HCEC 1CT (cell line): Measurements from ENCODE around the gene DLG2.

Source experiments
- DNase-seq: peaks from one replicate; pipeline ENCODE4 v3.0.0-alpha.2; 2017

The DLG2 gene

DNA sequence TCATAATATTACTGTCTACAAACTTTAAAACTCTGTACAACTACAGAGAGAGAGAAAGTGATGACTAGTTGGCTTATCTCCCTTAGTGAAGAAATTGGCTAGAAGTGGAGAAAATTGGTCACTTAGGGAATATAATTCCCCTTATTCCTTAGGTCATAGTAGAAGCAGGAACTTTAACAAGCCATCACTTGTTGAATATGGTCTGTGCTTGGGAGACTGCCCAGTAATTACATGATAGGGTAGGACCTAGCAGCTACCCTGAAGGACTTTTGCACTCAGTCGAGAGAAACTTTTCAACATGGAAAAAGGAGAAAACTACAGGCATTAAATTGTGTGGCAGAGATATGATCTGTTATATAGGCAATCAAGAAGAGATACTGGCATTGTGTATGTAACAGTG, 1764.5 kb downstream of the DLG2 start:
- no peak for DNase-seq

- no peak for DNase-seq
Observed at GRCh38 chr11:83862033-83862432, 1765.1 kb downstream of the DLG2 start.

DNA sequence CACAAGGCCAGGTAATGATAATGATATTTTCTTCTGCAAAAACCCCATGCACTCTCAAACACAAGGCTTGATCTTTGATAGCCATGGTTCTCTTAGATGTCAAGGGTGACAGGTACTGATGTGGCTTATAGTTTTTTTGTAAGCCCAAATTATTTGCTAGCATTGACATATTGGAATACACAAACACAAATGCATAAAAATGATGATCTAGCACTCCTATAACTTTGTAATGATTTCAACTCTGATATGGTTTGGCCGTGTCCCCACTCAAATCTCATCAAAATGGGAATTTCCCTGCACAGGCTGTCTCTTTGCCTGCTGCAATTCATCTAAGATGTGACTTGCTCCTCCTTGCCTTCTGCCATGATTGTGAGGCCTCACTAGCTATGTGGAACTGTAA, 1768.5 kb downstream of the DLG2 start:
- no peak for DNase-seq

- no peak for DNase-seq
Observed at GRCh38 chr11:83855237-83855636, 1771.9 kb downstream of the DLG2 start.

DNA sequence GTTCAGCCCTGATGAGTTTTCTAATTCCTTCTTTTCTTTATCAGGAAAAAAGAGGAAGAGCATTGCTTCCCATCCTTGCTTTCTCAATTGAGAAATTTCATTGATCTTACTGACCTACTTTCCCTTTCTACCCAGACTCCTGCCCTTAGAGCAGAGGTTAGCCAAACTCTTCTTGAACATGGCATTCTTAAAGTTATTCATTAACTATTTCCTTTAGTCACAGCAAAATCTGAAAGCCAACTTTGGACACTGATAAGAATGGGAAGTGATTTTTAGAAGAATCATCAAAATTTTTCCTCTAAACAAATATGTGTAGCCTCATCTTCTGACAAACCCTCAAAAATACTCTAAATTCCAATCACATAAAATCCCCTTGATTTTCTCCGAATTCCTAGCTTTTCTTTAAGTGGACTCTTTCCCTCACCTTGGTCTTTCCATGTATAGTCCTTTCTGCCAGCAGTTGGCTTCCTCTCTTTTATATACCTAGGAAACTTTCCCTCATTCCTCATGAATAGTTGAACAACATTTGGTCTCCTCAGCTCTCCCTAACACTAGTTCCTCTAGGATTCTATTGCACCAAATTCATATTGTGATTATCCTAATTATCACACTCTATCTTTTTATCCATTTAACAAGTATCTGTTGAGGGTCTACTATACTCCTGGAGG, 1774.2 kb downstream of the DLG2 start:
- DNase-seq: no peak

DNA sequence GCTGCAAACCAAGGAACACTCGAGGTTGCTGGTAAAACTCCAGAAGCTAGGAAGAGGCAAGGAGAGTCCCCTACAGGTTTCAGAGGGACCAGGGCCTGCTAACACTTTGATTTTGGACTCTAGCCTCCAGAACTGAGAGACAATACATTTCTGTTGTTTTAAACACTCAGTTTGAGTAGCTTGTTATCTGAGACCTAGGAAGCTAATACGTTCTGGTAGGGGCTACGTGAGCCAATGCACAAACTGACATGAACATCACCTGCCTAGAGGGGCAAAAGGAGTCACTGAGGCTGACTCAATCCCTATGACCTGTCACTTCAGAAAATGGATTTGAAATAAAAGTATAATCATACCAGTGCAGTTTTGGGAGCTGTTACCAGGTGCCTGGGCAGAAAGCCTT, 1775.1 kb downstream of the DLG2 start:
- DNase-seq: no peak

GRCh38 chr11:83847467-83848034, 1779.6 kb downstream of the DLG2 start:
- DNase-seq: no peak

GRCh38 chr11:83845797-83846196, 1781.3 kb downstream of the DLG2 start:
- no peak for DNase-seq

DNA sequence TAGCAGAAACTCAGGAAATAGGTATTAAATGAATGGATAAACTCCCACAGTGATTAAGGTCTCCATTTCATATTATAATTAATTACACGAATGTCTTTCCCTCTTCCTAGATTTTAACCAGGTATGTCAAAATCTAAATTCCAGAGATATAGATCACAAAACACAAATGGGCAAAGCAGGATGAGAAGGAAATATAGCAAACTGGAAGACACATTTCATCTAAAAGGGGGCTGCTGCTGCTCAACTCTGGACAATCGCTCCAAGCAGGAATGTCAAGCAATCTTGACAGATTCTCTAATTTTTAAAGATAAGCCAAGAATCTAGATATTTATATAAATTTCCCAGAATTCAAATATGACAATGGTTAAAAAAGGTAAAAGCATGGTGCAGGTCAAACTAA, 1786.8 kb downstream of the DLG2 start:
- no peak for DNase-seq

DNA sequence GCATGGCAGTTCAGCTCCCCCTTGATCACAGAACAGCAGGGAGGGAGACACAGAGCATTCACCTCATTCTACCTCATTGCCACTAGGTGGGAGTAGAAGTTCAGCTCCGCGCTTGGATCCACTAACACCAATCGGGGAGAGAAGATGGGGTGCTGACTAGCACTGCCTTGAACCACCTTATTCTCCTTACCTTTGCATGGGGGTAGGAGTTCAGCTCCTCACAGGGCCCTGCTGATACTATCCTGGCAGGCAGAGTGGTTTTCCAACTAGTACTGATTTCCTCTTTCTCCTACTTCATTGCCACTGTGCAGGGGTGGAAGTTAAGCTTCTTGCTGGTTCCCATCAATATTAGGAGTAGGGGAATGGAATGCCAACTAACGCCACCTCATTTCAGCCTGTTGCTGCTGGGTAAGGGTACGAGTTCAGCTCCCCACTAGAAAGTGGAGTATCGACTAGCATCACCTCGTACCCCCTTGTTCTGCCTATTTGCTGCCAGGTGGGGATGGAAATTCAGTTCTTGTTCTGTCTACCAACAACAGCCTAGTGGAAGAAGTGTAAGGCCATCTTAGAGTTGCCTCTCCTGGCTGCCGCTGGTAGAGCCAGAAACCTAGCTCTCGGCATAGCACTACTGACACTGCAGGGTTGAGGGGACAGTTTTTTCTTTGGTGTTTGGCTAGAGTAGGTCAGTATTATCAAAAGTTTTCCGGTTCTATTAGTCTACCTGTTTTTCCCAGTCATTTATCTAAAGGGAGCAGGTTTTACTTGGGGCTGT, 1790.1 kb downstream of the DLG2 start:
- DNase-seq: peak; percentile 10

GRCh38 chr11:83836065-83836464, 1791.1 kb downstream of the DLG2 start:
- no peak for DNase-seq

GRCh38 chr11:83835423-83835822, 1791.7 kb downstream of the DLG2 start:
- DNase-seq: no peak

GRCh38 chr11:83831929-83832328, 1795.2 kb downstream of the DLG2 start:
- no peak for DNase-seq

DNA sequence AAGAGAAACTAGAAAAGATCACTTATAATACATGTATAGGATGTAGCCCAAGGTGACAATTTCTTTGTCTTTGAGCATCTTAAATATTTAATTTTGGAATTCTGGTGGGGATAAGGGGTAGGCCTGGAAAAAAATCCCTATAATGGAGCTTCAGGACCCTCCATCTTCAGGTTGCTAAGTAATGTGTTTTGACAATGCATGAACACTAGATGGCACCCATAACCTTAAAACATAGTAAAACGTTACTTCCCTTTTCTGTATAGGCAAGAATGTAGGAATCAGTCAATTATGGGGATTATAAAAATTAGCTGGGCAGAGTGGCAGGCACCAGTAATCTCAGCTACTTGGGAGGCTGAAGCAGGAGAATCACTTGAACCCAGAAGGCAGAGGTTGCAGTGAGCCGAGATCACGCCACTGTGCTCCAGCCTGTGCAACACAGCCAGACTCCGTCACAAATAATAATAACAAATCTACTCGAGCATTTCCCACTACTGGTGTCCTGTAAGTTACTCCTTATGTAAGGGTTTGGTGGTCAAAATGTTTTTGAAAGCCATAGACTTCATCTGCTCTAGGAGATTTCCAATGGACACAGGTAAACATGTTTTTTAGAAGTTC, 1799.1 kb downstream of the DLG2 start:
- peak; percentile 41 for DNase-seq

DNA sequence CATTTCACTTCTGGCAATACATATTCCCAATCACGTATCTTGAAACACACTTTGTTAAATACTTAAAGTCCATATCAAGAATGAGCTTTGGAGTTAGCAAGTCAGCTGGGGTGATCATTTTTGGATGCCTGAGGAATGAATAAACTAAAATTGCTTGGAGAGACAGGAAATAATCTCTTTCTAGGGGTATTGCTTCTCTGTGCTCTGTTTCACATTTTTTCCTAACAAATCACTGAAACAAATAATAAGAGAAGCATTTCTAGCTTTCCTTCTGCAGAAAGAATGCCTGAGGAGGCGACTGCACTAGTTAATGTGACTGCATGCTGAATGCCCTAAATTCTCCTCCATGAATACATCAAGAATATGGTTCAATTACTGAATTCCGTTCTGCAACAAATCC, 1799.6 kb downstream of the DLG2 start:
- peak; percentile 53 for DNase-seq

GRCh38 chr11:83826078-83826477, 1801.1 kb downstream of the DLG2 start:
- no peak for DNase-seq

- no peak for DNase-seq
Observed at GRCh38 chr11:83823461-83824025, 1803.6 kb downstream of the DLG2 start.

DNA sequence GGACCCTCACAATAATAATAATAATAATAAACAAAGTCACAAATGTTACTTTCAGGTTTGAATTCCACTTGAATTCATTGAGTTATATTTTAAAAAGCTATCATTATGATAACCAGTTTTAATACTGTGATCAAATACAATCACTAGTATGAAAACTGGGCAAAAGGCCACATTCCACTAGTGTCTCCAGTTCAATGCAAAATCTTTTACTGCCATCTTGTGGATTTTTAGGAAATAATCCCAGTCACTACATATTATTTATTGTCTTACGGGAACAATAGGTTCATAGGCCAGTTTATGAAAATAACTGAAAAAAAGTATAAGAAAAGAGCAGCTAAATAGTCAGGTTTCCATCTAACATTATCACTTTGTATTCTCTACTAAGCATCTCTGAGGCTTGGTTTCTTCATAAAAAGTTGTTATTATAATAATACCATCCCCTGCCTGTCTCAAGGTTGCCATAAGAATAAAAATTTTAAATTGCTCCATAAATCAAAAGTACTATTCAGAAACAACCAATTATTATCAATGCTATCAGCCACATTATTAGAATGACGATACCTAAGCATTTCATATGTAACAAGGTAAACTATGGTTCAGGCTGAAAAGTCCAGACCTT, 1807.1 kb downstream of the DLG2 start:
- DNase-seq: peak; percentile 64

DNA sequence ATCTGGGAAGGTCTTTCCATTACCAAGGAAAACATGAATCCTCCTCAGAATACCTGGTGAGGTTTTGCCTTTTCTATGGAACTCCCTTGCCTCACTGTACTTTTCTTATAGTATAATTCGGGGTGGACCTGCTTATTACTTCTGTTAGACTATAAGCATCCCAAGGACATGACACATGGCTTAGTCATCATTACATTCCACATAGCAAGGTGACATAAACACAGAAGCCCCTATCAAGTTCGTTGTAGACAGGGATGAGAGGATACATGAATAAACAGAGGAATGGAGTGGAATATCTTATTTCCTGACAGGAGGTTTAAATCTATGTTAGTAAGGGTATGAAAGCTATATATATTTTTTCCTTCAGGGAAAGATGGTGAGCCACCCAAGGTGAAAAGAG, 1808.8 kb downstream of the DLG2 start:
- peak; percentile 20 for DNase-seq

DNA sequence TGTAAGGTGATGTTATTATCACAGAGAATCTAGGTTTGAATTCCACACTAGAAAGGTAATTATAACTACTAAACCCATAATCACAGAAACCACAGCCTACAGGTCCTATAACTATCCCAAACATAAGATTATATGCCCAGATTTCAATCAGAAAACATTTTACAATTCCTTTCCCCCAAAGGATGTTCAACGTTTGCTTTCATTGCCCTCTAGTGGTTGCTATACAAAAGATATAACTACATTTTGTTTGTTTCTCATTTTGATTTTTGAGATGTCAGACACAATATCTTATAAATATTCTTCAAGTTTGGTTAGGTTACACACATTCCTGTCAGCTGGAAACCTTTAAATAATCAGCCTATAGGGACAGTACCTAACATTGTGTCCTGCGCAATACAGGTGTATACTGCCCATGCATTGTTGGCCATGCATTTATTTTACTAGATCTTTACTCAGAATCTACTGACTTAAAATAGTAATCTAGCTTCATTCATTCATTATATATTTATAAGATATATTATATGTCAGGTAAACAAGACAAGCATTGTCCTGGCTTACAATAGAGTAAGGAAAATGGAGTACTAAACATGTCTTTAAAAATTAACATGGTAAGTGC, 1810.5 kb downstream of the DLG2 start:
- no peak for DNase-seq

GRCh38 chr11:83815736-83816135, 1811.4 kb downstream of the DLG2 start:
- no peak for DNase-seq

GRCh38 chr11:83813296-83813695, 1813.8 kb downstream of the DLG2 start:
- DNase-seq: no peak

GRCh38 chr11:83809274-83809673, 1817.9 kb downstream of the DLG2 start:
- DNase-seq: no peak
